MM.1S (cell line): ENCODE measurements around the gene MVK.

Experiments used
- DNase-seq: peaks from one replicate; pipeline ENCODE4 v3.0.0-alpha.2; 2015
- H2AFZ ChIP-seq: fragments of 300-600 bp; sonication (generic); 2 replicates; pipeline ENCODE4 v1.6.0; 2016; ENCODE audit warnings: antibody characterized with exemption, low read length
- H3F3A ChIP-seq: fragments of 300-600 bp; sonication (generic); 2 replicates; pipeline ENCODE4 v1.6.1; 2016; ENCODE audit warnings: mild to moderate bottlenecking, antibody characterized with exemption, low read length, moderate library complexity, mixed read lengths; ENCODE audit not compliant: insufficient read depth
- H3K27ac ChIP-seq: fragments of 300-600 bp; sonication (generic); 2 replicates; pipeline ENCODE4 v1.5.1; 2016; ENCODE audit warnings: mild to moderate bottlenecking, low read length
- H3K27me3 ChIP-seq: fragments of 300-600 bp; sonication (generic); replicated peaks from 2 replicates; pipeline ENCODE4 v1.6.0; 2016; ENCODE audit warnings: low read length; ENCODE audit not compliant: insufficient read depth
- H3K36me3 ChIP-seq: fragments of 300-600 bp; sonication (generic); replicated peaks from 2 replicates; pipeline ENCODE4 v1.6.1; 2016; ENCODE audit warnings: mild to moderate bottlenecking, low read length, mixed read lengths; ENCODE audit not compliant: insufficient read depth
- H3K4me1 ChIP-seq: fragments of 300-600 bp; sonication (generic); 2 replicates; pipeline ENCODE4 v1.6.1; 2016; ENCODE audit warnings: low read length, mixed read lengths
- H3K4me2 ChIP-seq: fragments of 300-600 bp; sonication (generic); 2 replicates; pipeline ENCODE4 v1.6.0; 2016; ENCODE audit warnings: low read depth, low read length
- H3K4me3 ChIP-seq: fragments of 300-600 bp; sonication (generic); 2 replicates; pipeline ENCODE4 v1.5.1; 2016; ENCODE audit warnings: low read length, mixed read lengths
- H3K79me2 ChIP-seq: fragments of 300-600 bp; sonication (generic); 2 replicates; pipeline ENCODE4 v1.6.1; 2016; ENCODE audit warnings: mixed run types, low read length, mixed read lengths
- H3K9ac ChIP-seq: fragments of 300-600 bp; sonication (generic); 2 replicates; pipeline ENCODE4 v1.6.1; 2016; ENCODE audit warnings: low read length, mixed read lengths
- H3K9me2 ChIP-seq: fragments of 300-600 bp; sonication (generic); replicated peaks from 2 replicates; pipeline ENCODE4 v1.6.1; 2016; ENCODE audit warnings: mild to moderate bottlenecking, low read length, mixed read lengths; ENCODE audit not compliant: insufficient read depth
- H3K9me3 ChIP-seq: fragments of 300-600 bp; sonication (generic); replicated peaks from 2 replicates; pipeline ENCODE4 v1.6.1; 2016; ENCODE audit warnings: mild to moderate bottlenecking, low read length, mixed read lengths; ENCODE audit not compliant: insufficient read depth
- H4K20me1 ChIP-seq: fragments of 300-600 bp; sonication (generic); 2 replicates; pipeline ENCODE4 v1.6.1; 2016; ENCODE audit warnings: mild to moderate bottlenecking, low read length, moderate library complexity, mixed read lengths; ENCODE audit not compliant: insufficient read depth
- EZH2 ChIP-seq: fragments of 300-600 bp; sonication (generic); optimal IDR thresholded peaks from 2 replicates; pipeline ENCODE3; 2017; ENCODE audit warnings: low read depth, mild to moderate bottlenecking, antibody characterized with exemption, low read length, mixed read lengths
- EZH2phosphoT487 ChIP-seq: fragments of 300-600 bp; sonication (generic); IDR thresholded peaks from 2 replicates; pipeline ENCODE4 v1.6.1; 2018; ENCODE audit warnings: antibody characterized with exemption, low read length
- TF ChIP-seq, protein P1 (sequence below): fragments of 300-600 bp; sonication (generic); IDR thresholded peaks from 2 replicates; pipeline ENCODE4 v1.5.1; 2016; ENCODE audit warnings: antibody characterized with exemption, low read length, mixed read lengths

The MVK gene

GRCh38 chr12:109626378-109627115 lies 53.0 kb downstream of the MVK start:
- Histone ChIP-seq H3K4me1 (no peaks in the 10 kb centered on the region), H3K9me2 (no peaks in the 10 kb centered on the region), H3F3A (no peaks in the 10 kb centered on the region), H3K27ac (no peak overlapping the region), H3K36me3 (no peaks in the 10 kb centered on the region), H3K4me2 (no peak overlapping the region), H4K20me1 (no peaks in the 10 kb centered on the region), H3K79me2 (no peaks in the 10 kb centered on the region), H3K27me3 (peaks cover 5% of the 10 kb centered on the region; the same call in 1 of the 2 replicates), H3K9ac (no peak overlapping the region), H3K9me3 (no peaks in the 10 kb centered on the region), H3K4me3 (no peak overlapping the region), H2AFZ (no peak overlapping the region)
- no peak for DNase-seq
- TF ChIP-seq, protein P1, sequence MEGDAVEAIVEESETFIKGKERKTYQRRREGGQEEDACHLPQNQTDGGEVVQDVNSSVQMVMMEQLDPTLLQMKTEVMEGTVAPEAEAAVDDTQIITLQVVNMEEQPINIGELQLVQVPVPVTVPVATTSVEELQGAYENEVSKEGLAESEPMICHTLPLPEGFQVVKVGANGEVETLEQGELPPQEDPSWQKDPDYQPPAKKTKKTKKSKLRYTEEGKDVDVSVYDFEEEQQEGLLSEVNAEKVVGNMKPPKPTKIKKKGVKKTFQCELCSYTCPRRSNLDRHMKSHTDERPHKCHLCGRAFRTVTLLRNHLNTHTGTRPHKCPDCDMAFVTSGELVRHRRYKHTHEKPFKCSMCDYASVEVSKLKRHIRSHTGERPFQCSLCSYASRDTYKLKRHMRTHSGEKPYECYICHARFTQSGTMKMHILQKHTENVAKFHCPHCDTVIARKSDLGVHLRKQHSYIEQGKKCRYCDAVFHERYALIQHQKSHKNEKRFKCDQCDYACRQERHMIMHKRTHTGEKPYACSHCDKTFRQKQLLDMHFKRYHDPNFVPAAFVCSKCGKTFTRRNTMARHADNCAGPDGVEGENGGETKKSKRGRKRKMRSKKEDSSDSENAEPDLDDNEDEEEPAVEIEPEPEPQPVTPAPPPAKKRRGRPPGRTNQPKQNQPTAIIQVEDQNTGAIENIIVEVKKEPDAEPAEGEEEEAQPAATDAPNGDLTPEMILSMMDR, result no peak
- TF ChIP-seq EZH2phosphoT487 (no peak), EZH2 (no peak)

DNA sequence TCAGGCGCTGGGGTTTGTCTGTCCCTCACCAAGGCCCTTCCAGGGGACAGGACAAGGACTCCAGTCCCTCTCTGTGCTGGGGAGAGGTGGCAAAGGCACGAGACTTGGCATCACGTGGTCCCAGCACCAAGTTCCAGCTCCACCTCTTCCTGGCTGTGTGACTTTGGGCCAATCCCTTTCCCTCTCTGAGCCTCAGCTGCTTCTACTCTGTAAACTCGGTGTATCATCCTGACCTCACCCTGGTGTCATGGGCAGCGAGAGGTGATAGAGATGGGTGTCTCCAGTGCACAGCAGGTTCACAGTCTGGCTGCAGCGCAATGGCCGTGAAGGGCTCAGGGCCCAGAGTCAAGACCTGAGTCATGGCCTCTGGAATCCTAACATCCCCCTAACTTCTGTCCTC lies 54.0 kb downstream of the MVK start:
- no peaks in the 10 kb centered on the region for H3K4me1 ChIP-seq
- no peak overlapping the region for H3K9ac ChIP-seq
- no peak for DNase-seq
- no peaks in the 10 kb centered on the region for H3K9me2 ChIP-seq
- no peaks in the 10 kb centered on the region for H3K79me2 ChIP-seq
- no peak overlapping the region for H3K4me2 ChIP-seq
- H3F3A ChIP-seq, result no peaks in the 10 kb centered on the region
- H4K20me1 ChIP-seq, result no peaks in the 10 kb centered on the region
- H3K9me3 ChIP-seq, result no peaks in the 10 kb centered on the region
- no peaks in the 10 kb centered on the region for H3K36me3 ChIP-seq
- no peak overlapping the region for H3K27ac ChIP-seq
- H3K4me3 ChIP-seq, result no peak overlapping the region
- no peak overlapping the region for H2AFZ ChIP-seq
- TF ChIP-seq, protein P1, result no peak
- TF ChIP-seq EZH2phosphoT487 (no peak), EZH2 (no peak)
- no peaks in the 10 kb centered on the region for H3K27me3 ChIP-seq

DNA sequence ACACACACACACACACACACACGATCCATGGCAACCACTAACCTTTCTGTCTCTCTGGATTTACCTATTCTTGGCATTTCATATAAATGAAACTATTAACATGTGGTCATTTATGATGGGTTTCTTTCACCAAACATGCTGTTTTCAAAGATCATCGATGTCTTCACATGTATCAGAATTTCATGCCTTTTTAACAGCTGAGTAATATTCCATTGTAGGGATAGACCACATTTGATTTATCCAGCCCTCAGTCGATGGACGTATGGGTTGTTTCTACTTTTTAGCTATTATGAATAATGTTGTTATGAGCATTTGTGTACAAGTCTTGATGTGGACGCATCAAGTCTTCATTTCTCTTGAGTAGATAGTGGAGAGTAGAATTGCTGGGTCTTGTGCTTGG lies 56.5 kb downstream of the MVK start:
- Histone ChIP-seq H3K36me3 (no peaks in the 10 kb centered on the region), H3K9me3 (no peaks in the 10 kb centered on the region)
- DNase-seq, result no peak

More for the DNA sequence above, 56.5 kb downstream of the MVK start:
- no peak overlapping the region for H3K27ac ChIP-seq
- H3K4me1 ChIP-seq, result no peaks in the 10 kb centered on the region
- no peaks in the 10 kb centered on the region for H3F3A ChIP-seq
- no peak overlapping the region for H3K4me3 ChIP-seq
- H2AFZ ChIP-seq, result no peak overlapping the region
- TF ChIP-seq EZH2, result no peak
- TF ChIP-seq, protein P1, result no peak
- no peak for TF ChIP-seq EZH2phosphoT487
- no peaks in the 10 kb centered on the region for H3K9me2 ChIP-seq
- H3K9ac ChIP-seq, result no peak overlapping the region
- H3K4me2 ChIP-seq, result no peak overlapping the region
- no peaks in the 10 kb centered on the region for H4K20me1 ChIP-seq
- no peaks in the 10 kb centered on the region for H3K27me3 ChIP-seq
- H3K79me2 ChIP-seq, result no peaks in the 10 kb centered on the region
